Neural progenitor cell (in vitro differentiated cells): ENCODE results near the gene PIP5K1B. TPM values are rescaled to one million over a fixed set of nuclear protein-coding genes. Genes with fewer than 3 reads are reported as not detected.

Experiments
- DNase-seq: peaks from one replicate; pipeline ENCODE4 v3.0.0-alpha.2; 2016; ENCODE audit warnings: low spot score
- H2AFZ ChIP-seq: fragments of 200-600 bp; sonication (generic); replicated peaks from 2 replicates; pipeline ENCODE4 v1.6.1; 2016; ENCODE audit warnings: antibody characterized with exemption
- H3F3A ChIP-seq: fragments of 200-600 bp; sonication (generic); 2 replicates; pipeline ENCODE4 v1.6.1; 2016; ENCODE audit warnings: antibody characterized with exemption, low read depth
- H3K27ac ChIP-seq: fragments of 200-600 bp; sonication (generic); 2 replicates; pipeline ENCODE4 v1.5.1; 2016; ENCODE audit warnings: mild to moderate bottlenecking
- H3K27me3 ChIP-seq: fragments of 200-600 bp; sonication (generic); 2 replicates; pipeline ENCODE4 v1.6.1; 2016; ENCODE audit warnings: mild to moderate bottlenecking, moderate library complexity
- H3K36me3 ChIP-seq: fragments of 200-600 bp; sonication (generic); 2 replicates; pipeline ENCODE4 v1.5.1; 2016
- H3K4me1 ChIP-seq: fragments of 200-600 bp; sonication (generic); 2 replicates; pipeline ENCODE4 v1.6.1; 2016; ENCODE audit warnings: mixed run types
- H3K4me2 ChIP-seq: fragments of 200-600 bp; sonication (generic); 2 replicates; pipeline ENCODE4 v1.6.1; 2016
- H3K4me3 ChIP-seq: fragments of 200-600 bp; sonication (generic); 2 replicates; pipeline ENCODE4 v1.5.1; 2016
- H3K79me2 ChIP-seq: fragments of 200-600 bp; sonication (generic); 2 replicates; pipeline ENCODE4 v1.6.1; 2016; ENCODE audit warnings: low read depth
- H3K9ac ChIP-seq: fragments of 200-600 bp; sonication (generic); 2 replicates; pipeline ENCODE4 v1.6.1; 2016
- H3K9me3 ChIP-seq: fragments of 200-600 bp; sonication (generic); 2 replicates; pipeline ENCODE4 v1.5.1; 2016; ENCODE audit warnings: low read depth
- H4K20me1 ChIP-seq: fragments of 200-600 bp; sonication (generic); 2 replicates; pipeline ENCODE4 v1.6.1; 2016; ENCODE audit warnings: low read depth
- H3K27ac Mint-ChIP-seq: 3 replicates; pipeline ENCODE4 v1.8.0; 2021; ENCODE audit warnings: mixed read lengths
- H3K27me3 Mint-ChIP-seq: 2 replicates; pipeline ENCODE4 v1.8.0; 2022; ENCODE audit warnings: low read depth, mild to moderate bottlenecking, inconsistent platforms, moderate library complexity, mixed read lengths; ENCODE audit not compliant: insufficient read depth
- H3K36me3 Mint-ChIP-seq: 3 replicates; pipeline ENCODE4 v1.8.0; 2021; ENCODE audit warnings: mixed read lengths
- H3K4me1 Mint-ChIP-seq: 3 replicates; pipeline ENCODE4 v1.8.0; 2021; ENCODE audit warnings: mixed read lengths
- H3K4me3 Mint-ChIP-seq: 3 replicates; pipeline ENCODE4 v1.8.0; 2021; ENCODE audit warnings: mild to moderate bottlenecking, moderate library complexity, mixed read lengths
- H3K9me3 Mint-ChIP-seq: 3 replicates; pipeline ENCODE4 v1.8.0; 2020; ENCODE audit warnings: mixed read lengths
- CTCF ChIP-seq: fragments of 200-600 bp; sonication (generic); IDR thresholded peaks from 2 replicates; pipeline ENCODE4 v1.5.1; 2017; ENCODE audit warnings: antibody characterized with exemption, mild to moderate bottlenecking
- EZH2 ChIP-seq: fragments of 200-600 bp; sonication (generic); IDR thresholded peaks from 2 replicates; pipeline ENCODE4 v1.6.1; 2017; ENCODE audit warnings: antibody characterized with exemption, mild to moderate bottlenecking, moderate library complexity
- EZH2phosphoT487 ChIP-seq: fragments of 200-600 bp; sonication (generic); IDR thresholded peaks from 2 replicates; pipeline ENCODE4 v1.6.1; 2017; ENCODE audit warnings: antibody characterized with exemption
- total RNA-seq: library from RNA; depleted of rRNA; stranded (reverse); fragments of >200 nt; gene quantifications from 2 replicates; pipeline ENCODE4 v1.2.3, GENCODE V29; 2015; ENCODE audit warnings: low replicate concordance

The PIP5K1B gene
- total RNA-seq, 1 donor from 2014 or later = 3.2 TPM

GRCh38 chr9:68975365-68976043, 270.5 kb downstream of the PIP5K1B start:
- no peaks in the 10 kb centered on the region for H3K36me3 ChIP-seq

GRCh38 chr9:68978066-68978465, 273.0 kb downstream of the PIP5K1B start:
- no peaks in the 10 kb centered on the region for H4K20me1 ChIP-seq
- no peaks in the 10 kb centered on the region for H3K9me3 ChIP-seq
- no peaks in the 10 kb centered on the region for H3F3A ChIP-seq
- DNase-seq = no peak
- H2AFZ ChIP-seq = no peak overlapping the region
- H3K27me3 ChIP-seq = no peaks in the 10 kb centered on the region
- H3K27me3 Mint-ChIP-seq = no peaks in the 10 kb centered on the region
- H3K79me2 ChIP-seq = no peaks in the 10 kb centered on the region
- no peak overlapping the region for H3K27ac ChIP-seq
- no peak overlapping the region for H3K27ac Mint-ChIP-seq
- no peak overlapping the region for H3K4me3 Mint-ChIP-seq
- no peak overlapping the region for H3K9ac ChIP-seq
- H3K9me3 Mint-ChIP-seq = peaks cover 14% of the 10 kb centered on the region
- peaks cover 14% of the 10 kb centered on the region for H3K4me1 Mint-ChIP-seq
- no peaks in the 10 kb centered on the region for H3K36me3 ChIP-seq
- TF ChIP-seq EZH2phosphoT487 = no peak
- no peak for TF ChIP-seq CTCF
- TF ChIP-seq EZH2 = no peak
- H3K4me2 ChIP-seq = no peak overlapping the region
- H3K36me3 Mint-ChIP-seq = peaks cover 14% of the 10 kb centered on the region
- no peak overlapping the region for H3K4me3 ChIP-seq
- H3K4me1 ChIP-seq = peaks cover 12% of the 10 kb centered on the region

More at GRCh38 chr9:68975365-68976043, 270.5 kb downstream of the PIP5K1B start:
- Histone ChIP-seq H4K20me1 (no peaks in the 10 kb centered on the region), H3K9ac (no peak overlapping the region), H3K79me2 (no peaks in the 10 kb centered on the region), H3F3A (no peaks in the 10 kb centered on the region), H3K27ac (no peak overlapping the region), H3K4me3 (no peak overlapping the region), H2AFZ (no peak overlapping the region), H3K9me3 (no peaks in the 10 kb centered on the region), H3K27me3 (no peaks in the 10 kb centered on the region), H3K4me1 (peaks cover 3% of the 10 kb centered on the region), H3K4me2 (no peak overlapping the region)
- DNase-seq = no peak
- peaks cover 14% of the 10 kb centered on the region for H3K9me3 Mint-ChIP-seq
- H3K27me3 Mint-ChIP-seq = no peaks in the 10 kb centered on the region
- H3K4me1 Mint-ChIP-seq = peaks cover 12% of the 10 kb centered on the region
- H3K36me3 Mint-ChIP-seq = peaks cover 20% of the 10 kb centered on the region
- H3K27ac Mint-ChIP-seq = no peak overlapping the region
- no peak overlapping the region for H3K4me3 Mint-ChIP-seq
- TF ChIP-seq EZH2phosphoT487 = no peak
- no peak for TF ChIP-seq EZH2
- TF ChIP-seq CTCF = no peak

GRCh38 chr9:68978501-68978900, 273.5 kb downstream of the PIP5K1B start:
- H3K4me3 Mint-ChIP-seq = no peak overlapping the region
- Histone ChIP-seq H3K36me3 (no peaks in the 10 kb centered on the region), H3K4me1 (peaks cover 12% of the 10 kb centered on the region), H3K27ac (no peak overlapping the region), H3K4me3 (no peak overlapping the region), H2AFZ (no peak overlapping the region), H3K79me2 (no peaks in the 10 kb centered on the region), H3K27me3 (no peaks in the 10 kb centered on the region), H3K9ac (no peak overlapping the region), H3K9me3 (no peaks in the 10 kb centered on the region), H3K4me2 (no peak overlapping the region), H4K20me1 (no peaks in the 10 kb centered on the region), H3F3A (no peaks in the 10 kb centered on the region)
- DNase-seq = no peak
- peaks cover 14% of the 10 kb centered on the region for H3K36me3 Mint-ChIP-seq
- no peaks in the 10 kb centered on the region for H3K27me3 Mint-ChIP-seq
- no peak overlapping the region for H3K27ac Mint-ChIP-seq
- peaks cover 14% of the 10 kb centered on the region for H3K9me3 Mint-ChIP-seq
- TF ChIP-seq EZH2phosphoT487 = no peak
- TF ChIP-seq EZH2 = no peak
- TF ChIP-seq CTCF = no peak
- peaks cover 14% of the 10 kb centered on the region for H3K4me1 Mint-ChIP-seq
